Measurements from ENCODE around the gene RTN4. TPM values are rescaled to one million over a fixed set of nuclear protein-coding genes. Genes with fewer than 3 reads are reported as not detected.
"Not testable (repeated sequence)": the region's sequence is repeated elsewhere in the genome, so short reads cannot be mapped to it uniquely, and the experiment has no call there.

Gene RTN4
- total and polyA plus RNA-seq, 3 donors from 2014 or later, result 107 to 183 (median 112) TPM

GRCh38 chr2:55000341-55000740 is 49.9 kb downstream of the RTN4 start:
- DNase-seq, result no peak
- TF ChIP-seq CTCF (IDR thresholded peaks at IDR 0.05) (no peak), POLR2A (IDR thresholded peaks at IDR 0.05) (no peak)
- no peak overlapping the region for H3K4me3 ChIP-seq
- 66 to 74% methylated on average over 4 of the region's 4 CpGs for WGBS, 2 donors
- H3K4me1 ChIP-seq, result no peaks in the 10 kb centered on the region
- no peaks in the 10 kb centered on the region for H3K27me3 ChIP-seq
- H3K27ac ChIP-seq, result no peak overlapping the region
- no peaks in the 10 kb centered on the region for H3K9me3 ChIP-seq
- intact Hi-C loops (cut with DNase I; ENCODE audit: low total_unique reads), result no loop called here
- H3K36me3 ChIP-seq (ENCODE audit: low read depth, missing control alignments), result no peaks in the 10 kb centered on the region

- no peak overlapping the region for H3K4me3 ChIP-seq
- no peaks in the 10 kb centered on the region for H3K36me3 ChIP-seq (ENCODE audit: low read depth, missing control alignments)
- intact Hi-C loops (cut with DNase I; ENCODE audit: low total_unique reads), result no loop called here
- DNase-seq, result peak; percentile 21
- WGBS, 2 donors, result 22 to 29% methylated on average over 3 of the region's 3 CpGs
- TF ChIP-seq POLR2A (IDR thresholded peaks at IDR 0.05), result no peak
- no peak for TF ChIP-seq CTCF (IDR thresholded peaks at IDR 0.05)
- H3K27ac ChIP-seq, result no peak overlapping the region
- no peaks in the 10 kb centered on the region for H3K9me3 ChIP-seq
- H3K27me3 ChIP-seq, result no peaks in the 10 kb centered on the region
- no peaks in the 10 kb centered on the region for H3K4me1 ChIP-seq
Measured at GRCh38 chr2:54999182-54999581, 51.1 kb downstream of the RTN4 start.

GRCh38 chr2:54997826-54998225 is 52.4 kb downstream of the RTN4 start:
- no peak for DNase-seq
- Histone ChIP-seq H3K4me1 (no peaks in the 10 kb centered on the region), H3K27me3 (no peaks in the 10 kb centered on the region), H3K27ac (no peak overlapping the region), H3K36me3 (ENCODE audit: low read depth, missing control alignments) (no peaks in the 10 kb centered on the region), H3K4me3 (no peak overlapping the region), H3K9me3 (no peaks in the 10 kb centered on the region)
- intact Hi-C loops (cut with DNase I; ENCODE audit: low total_unique reads), result no loop called here
- TF ChIP-seq POLR2A (IDR thresholded peaks at IDR 0.05) (no peak), CTCF (IDR thresholded peaks at IDR 0.05) (no peak)
- 89 to 97% methylated on average over 1 of the region's 1 CpG for WGBS, 2 donors

- WGBS, 2 donors, result 90 to 93% methylated on average over 3 of the region's 3 CpGs
- intact Hi-C loops (cut with DNase I; ENCODE audit: low total_unique reads), result no loop called here
- Histone ChIP-seq H3K27ac (no peak overlapping the region), H3K4me1 (no peaks in the 10 kb centered on the region), H3K36me3 (ENCODE audit: low read depth, missing control alignments) (no peaks in the 10 kb centered on the region), H3K9me3 (no peaks in the 10 kb centered on the region), H3K27me3 (no peaks in the 10 kb centered on the region), H3K4me3 (no peak overlapping the region)
- no peak for DNase-seq
- TF ChIP-seq POLR2A (IDR thresholded peaks at IDR 0.05) (no peak), CTCF (IDR thresholded peaks at IDR 0.05) (no peak)
Measured at GRCh38 chr2:54995553-54995952, 54.7 kb downstream of the RTN4 start.

GRCh38 chr2:54990694-54991093 is 59.6 kb downstream of the RTN4 start:
- intact Hi-C loops (cut with DNase I; ENCODE audit: low total_unique reads), result not testable (repeated sequence)

More at GRCh38 chr2:54990694-54991093, 59.6 kb downstream of the RTN4 start:
- H3K4me3 ChIP-seq; H3K27me3 ChIP-seq; H3K27ac ChIP-seq; H3K36me3 ChIP-seq (ENCODE audit: low read depth, missing control alignments); DNase-seq; H3K4me1 ChIP-seq; H3K9me3 ChIP-seq: not testable (repeated sequence)
- WGBS, 2 donors, result 91 to 95% methylated on average over 19 of the region's 19 CpGs
